Measurements from ENCODE around the gene SH3RF3. TPM values are rescaled to one million over a fixed set of nuclear protein-coding genes. Genes with fewer than 3 reads are reported as not detected.

Gene SH3RF3
- total and polyA plus RNA-seq, 10 of the 15 experiments (the other 5 are each of a cell fraction or from before 2014, with no cell fraction given), result 0.08 to 8.8 (median 2.3) TPM

- Histone ChIP-seq H3K36me3 (ENCODE audit: control insufficient read depth in 2 of 2, insufficient read depth in 2 of 2, low read length in 1 of 2) (no peaks in the 10 kb centered on the region), H3K9ac (ENCODE audit: control insufficient read depth, insufficient read depth, low read length) (no peak overlapping the region), H3K79me2 (ENCODE audit: control insufficient read depth, insufficient read depth, low read length) (no peaks in the 10 kb centered on the region), H3K4me2 (ENCODE audit: control insufficient read depth, insufficient read depth) (no peak overlapping the region), H3K27ac (ENCODE audit: control insufficient read depth, insufficient read depth) (no peak overlapping the region), H3K27me3 (replicated peaks in 1 of 2; ENCODE audit: control insufficient read depth in 2 of 2, insufficient read depth in 2 of 2, low read length in 1 of 2) (no peaks in the 10 kb centered on the region), H2AFZ (ENCODE audit: control insufficient read depth, low read depth, low read length) (no peak overlapping the region), H3K4me1 (ENCODE audit: control insufficient read depth, insufficient read depth, low read length) (no peaks in the 10 kb centered on the region), H3K9me3 (replicated peaks; ENCODE audit: control insufficient read depth, insufficient read depth, low read length) (no peaks in the 10 kb centered on the region), H4K20me1 (ENCODE audit: control insufficient read depth, insufficient read depth) (no peaks in the 10 kb centered on the region), H3K4me3 (no peak overlapping the region)
- CTCF ChIA-PET, result no interaction called here
- DNase-seq (ENCODE audit: low read depth, low spot score) (no peak), ATAC-seq (no peak), FAIRE-seq (no peak)
- in situ Hi-C loops (cut with MboI) (no loop called here), intact Hi-C loops (cut with micrococcal nuclease; ENCODE audit: unreplicated experiment) (no loop called here)
- SMC1A ChIA-PET (ENCODE audit: uncharacterized antibody, unreplicated experiment), result no interaction called here
- RAD21 ChIA-PET (ENCODE audit: unreplicated experiment), result interaction anchor here (1.4 kb wide), 1 partner anchor 9 kb away, joined by 4 read pairs; no protein-coding TSS in a partner anchor
- no TSS peak for BruUV-seq (replicated peaks)
- POLR2A ChIA-PET, result no interaction called here
- 23% methylated on average over 5 of the region's 5 CpGs for WGBS (ENCODE audit: insufficient coverage, insufficient replicate concordance, low lambda C conversion rate, missing lambda C conversion rate)
- TF ChIP-seq PKNOX1 (IDR thresholded peaks at IDR 0.05) (no peak), SMARCA5 (IDR thresholded peaks at IDR 0.05) (no peak), CUX1 (IDR thresholded peaks at IDR 0.05; ENCODE audit: insufficient replicate concordance, low read depth, low read length) (no peak), SUZ12 (IDR thresholded peaks at IDR 0.05; ENCODE audit: unreplicated experiment) (no peak), HDAC2 (IDR thresholded peaks at IDR 0.05) (no peak), TCF7 (IDR thresholded peaks at IDR 0.05; ENCODE audit: borderline replicate concordance) (no peak), MYC (IDR thresholded peaks at IDR 0.05; ENCODE audit: insufficient read depth, insufficient read length, insufficient replicate concordance, low read length, severe bottlenecking) (no peak), NRF1 (conservative IDR thresholded peaks at IDR 0.05; ENCODE audit: low read depth, low read length) (no peak), SREBF2 (IDR thresholded peaks at IDR 0.05; ENCODE audit: low read length) (no peak), RB1 (IDR thresholded peaks at IDR 0.05; ENCODE audit: borderline replicate concordance) (no peak), ZBTB33 (IDR thresholded peaks at IDR 0.05) (no peak), MAX (IDR thresholded peaks at IDR 0.05; ENCODE audit: low read depth, low read length) (no peak), RFX5 (IDR thresholded peaks at IDR 0.05; ENCODE audit: low read depth, low read length) (no peak), ZNF622 (IDR thresholded peaks at IDR 0.05) (no peak)
- TF ChIP-seq, protein P1, sequence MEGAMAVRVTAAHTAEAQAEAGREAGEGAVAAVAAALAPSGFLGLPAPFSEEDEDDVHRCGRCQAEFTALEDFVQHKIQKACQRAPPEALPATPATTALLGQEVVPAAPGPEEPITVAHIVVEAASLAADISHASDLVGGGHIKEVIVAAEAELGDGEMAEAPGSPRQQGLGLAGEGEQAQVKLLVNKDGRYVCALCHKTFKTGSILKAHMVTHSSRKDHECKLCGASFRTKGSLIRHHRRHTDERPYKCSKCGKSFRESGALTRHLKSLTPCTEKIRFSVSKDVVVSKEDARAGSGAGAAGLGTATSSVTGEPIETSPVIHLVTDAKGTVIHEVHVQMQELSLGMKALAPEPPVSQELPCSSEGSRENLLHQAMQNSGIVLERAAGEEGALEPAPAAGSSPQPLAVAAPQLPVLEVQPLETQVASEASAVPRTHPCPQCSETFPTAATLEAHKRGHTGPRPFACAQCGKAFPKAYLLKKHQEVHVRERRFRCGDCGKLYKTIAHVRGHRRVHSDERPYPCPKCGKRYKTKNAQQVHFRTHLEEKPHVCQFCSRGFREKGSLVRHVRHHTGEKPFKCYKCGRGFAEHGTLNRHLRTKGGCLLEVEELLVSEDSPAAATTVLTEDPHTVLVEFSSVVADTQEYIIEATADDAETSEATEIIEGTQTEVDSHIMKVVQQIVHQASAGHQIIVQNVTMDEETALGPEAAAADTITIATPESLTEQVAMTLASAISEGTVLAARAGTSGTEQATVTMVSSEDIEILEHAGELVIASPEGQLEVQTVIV (IDR thresholded peaks at IDR 0.05; ENCODE audit: borderline replicate concordance, partially characterized antibody), result no peak
Measured at GRCh38 chr2:109292386-109292785, 163.4 kb downstream of the SH3RF3 start.

All from GM12878 (cell line).